Smooth muscle cell of the brain vasculature (primary cell): ENCODE data around the gene AP5S1.
"Not testable (repeated sequence)": the region's sequence is repeated elsewhere in the genome, so short reads cannot be mapped to it uniquely, and the experiment has no call there.

Experiments
- DNase-seq: peaks from one replicate; pipeline ENCODE4 v3.0.0-alpha.2; 2012; ENCODE audit warnings: low read depth, low spot score

The AP5S1 gene

GRCh38 chr20:3789201-3789600 is 31.1 kb upstream of the AP5S1 start:
- not testable (repeated sequence) for DNase-seq

- DNase-seq: not testable (repeated sequence)
Measured at GRCh38 chr20:3794168-3794567, 26.2 kb upstream of the AP5S1 start.

GRCh38 chr20:3794701-3795420 is 25.5 kb upstream of the AP5S1 start:
- DNase-seq: no peak

- DNase-seq: no peak
Measured at GRCh38 chr20:3795511-3796468, 24.6 kb upstream of the AP5S1 start, which contains the start of gene CDC25B. TSS of gene CDC25B (plus strand) at chr20:3796310. CDS start at chr20:3796532, 222 bp downstream.

- DNase-seq: no peak
Measured at GRCh38 chr20:3796477-3797225, 23.7 kb upstream of the AP5S1 start.

- no peak for DNase-seq
Measured at GRCh38 chr20:3797226-3797545, 23.2 kb upstream of the AP5S1 start.

GRCh38 chr20:3797592-3798372 is 22.6 kb upstream of the AP5S1 start:
- no peak for DNase-seq

- DNase-seq: no peak
Measured at GRCh38 chr20:3798373-3798768, 22.0 kb upstream of the AP5S1 start.

GRCh38 chr20:3798908-3799248 is 21.5 kb upstream of the AP5S1 start:
- DNase-seq: no peak

- DNase-seq: no peak
Measured at GRCh38 chr20:3800256-3800877, 20.0 kb upstream of the AP5S1 start.

- no peak for DNase-seq
Measured at GRCh38 chr20:3800878-3801260, 19.5 kb upstream of the AP5S1 start.

GRCh38 chr20:3801299-3801698 is 19.0 kb upstream of the AP5S1 start:
- DNase-seq: no peak

GRCh38 chr20:3801846-3802245 is 18.5 kb upstream of the AP5S1 start:
- DNase-seq: no peak

GRCh38 chr20:3802524-3803239 is 17.7 kb upstream of the AP5S1 start:
- no peak for DNase-seq

- no peak for DNase-seq
Measured at GRCh38 chr20:3803289-3803688, 17.1 kb upstream of the AP5S1 start.

GRCh38 chr20:3803854-3804253 is 16.5 kb upstream of the AP5S1 start:
- no peak for DNase-seq

- no peak for DNase-seq
Measured at GRCh38 chr20:3804254-3804751, 16.0 kb upstream of the AP5S1 start.

- DNase-seq: no peak
Measured at GRCh38 chr20:3804781-3805180, 15.6 kb upstream of the AP5S1 start.

- no peak for DNase-seq
Measured at GRCh38 chr20:3808544-3808943, 11.8 kb upstream of the AP5S1 start.
